ENCODE data around the gene TBX21.

TBX21 gene

DNA sequence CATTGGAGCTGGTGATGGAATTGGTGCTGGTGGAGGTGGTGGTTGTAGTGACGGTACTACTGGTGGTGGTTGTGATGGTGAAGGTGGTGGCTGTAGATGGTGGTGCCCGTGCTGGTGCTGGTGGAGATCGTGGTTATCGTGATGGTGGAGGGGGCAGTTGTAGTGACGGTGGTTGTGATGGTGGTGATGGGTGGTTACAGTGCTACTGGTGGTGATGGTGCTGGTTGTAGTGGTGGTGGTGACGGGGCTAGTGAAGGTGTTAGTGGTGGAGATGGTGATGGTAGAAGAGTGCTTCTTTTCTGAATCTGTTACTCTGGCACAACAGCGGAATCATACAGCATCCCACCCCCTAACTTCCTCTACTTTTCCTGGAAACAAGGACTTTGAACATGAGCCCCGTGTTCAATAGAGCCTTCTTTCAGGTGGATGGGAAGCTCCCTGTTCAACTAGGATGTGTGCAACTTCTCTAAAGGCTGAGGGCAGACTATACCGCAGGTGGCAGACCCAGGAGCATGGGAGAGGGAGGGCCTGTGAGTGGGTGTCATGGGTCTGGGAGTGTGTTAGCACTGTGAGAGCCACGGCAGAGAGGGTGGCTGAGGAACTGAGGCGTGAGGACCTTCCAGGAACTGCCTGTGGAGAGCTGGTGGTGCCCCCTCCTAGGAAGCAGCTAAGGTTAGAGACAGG is 8.2 kb downstream of the TBX21 start:
- TF ChIP-seq, protein P1, sequence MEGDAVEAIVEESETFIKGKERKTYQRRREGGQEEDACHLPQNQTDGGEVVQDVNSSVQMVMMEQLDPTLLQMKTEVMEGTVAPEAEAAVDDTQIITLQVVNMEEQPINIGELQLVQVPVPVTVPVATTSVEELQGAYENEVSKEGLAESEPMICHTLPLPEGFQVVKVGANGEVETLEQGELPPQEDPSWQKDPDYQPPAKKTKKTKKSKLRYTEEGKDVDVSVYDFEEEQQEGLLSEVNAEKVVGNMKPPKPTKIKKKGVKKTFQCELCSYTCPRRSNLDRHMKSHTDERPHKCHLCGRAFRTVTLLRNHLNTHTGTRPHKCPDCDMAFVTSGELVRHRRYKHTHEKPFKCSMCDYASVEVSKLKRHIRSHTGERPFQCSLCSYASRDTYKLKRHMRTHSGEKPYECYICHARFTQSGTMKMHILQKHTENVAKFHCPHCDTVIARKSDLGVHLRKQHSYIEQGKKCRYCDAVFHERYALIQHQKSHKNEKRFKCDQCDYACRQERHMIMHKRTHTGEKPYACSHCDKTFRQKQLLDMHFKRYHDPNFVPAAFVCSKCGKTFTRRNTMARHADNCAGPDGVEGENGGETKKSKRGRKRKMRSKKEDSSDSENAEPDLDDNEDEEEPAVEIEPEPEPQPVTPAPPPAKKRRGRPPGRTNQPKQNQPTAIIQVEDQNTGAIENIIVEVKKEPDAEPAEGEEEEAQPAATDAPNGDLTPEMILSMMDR (IDR thresholded peaks at IDR 0.05; ENCODE audit: control extremely low read depth, extremely low read depth, low read depth, missing control alignments) = no peak
- peak; percentile 9 for DNase-seq (ENCODE audit: extremely low spot score)
- ChIA-PET CTCF (interaction anchor here (1.1 to 1.9 kb wide), 7 partner anchors 8 to 76 kb away, joined by 3 to 15 read pairs (median 4); partner anchors contain the start of gene TBX21), POLR2A (interaction anchor here (0.5 kb wide), 1 partner anchor 18 kb away, joined by 3 read pairs; no protein-coding TSS in a partner anchor)

DNA sequence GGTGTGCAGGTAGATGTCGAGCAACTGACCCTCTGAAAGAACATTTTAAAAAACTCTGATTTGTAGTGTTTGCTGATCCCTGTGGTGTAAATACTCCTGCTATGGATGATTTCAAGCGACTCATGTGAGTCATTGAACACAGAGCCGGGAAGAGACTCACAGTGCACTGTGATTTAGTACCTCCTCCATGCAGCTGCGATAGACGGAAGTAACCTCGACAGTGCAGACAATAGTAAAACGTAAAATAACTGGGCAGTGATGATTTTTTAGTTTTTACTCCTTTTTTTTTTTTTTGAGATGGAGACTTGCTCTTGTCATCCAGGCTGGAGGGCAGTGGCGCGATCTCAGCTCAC is 8.7 kb downstream of the TBX21 start:
- CTCF ChIA-PET = interaction anchor here (1.1 to 1.9 kb wide), 7 partner anchors 9 to 77 kb away, joined by 3 to 15 read pairs (median 4); partner anchors contain the start of gene TBX21
- TF ChIP-seq, protein P1 (IDR thresholded peaks at IDR 0.05; ENCODE audit: control extremely low read depth, extremely low read depth, low read depth, missing control alignments) = no peak
- POLR2A ChIA-PET = interaction anchor here (0.7 kb wide), 1 partner anchor 551 kb away, joined by 3 read pairs; no protein-coding TSS in a partner anchor
- DNase-seq (ENCODE audit: extremely low spot score) = no peak

DNA sequence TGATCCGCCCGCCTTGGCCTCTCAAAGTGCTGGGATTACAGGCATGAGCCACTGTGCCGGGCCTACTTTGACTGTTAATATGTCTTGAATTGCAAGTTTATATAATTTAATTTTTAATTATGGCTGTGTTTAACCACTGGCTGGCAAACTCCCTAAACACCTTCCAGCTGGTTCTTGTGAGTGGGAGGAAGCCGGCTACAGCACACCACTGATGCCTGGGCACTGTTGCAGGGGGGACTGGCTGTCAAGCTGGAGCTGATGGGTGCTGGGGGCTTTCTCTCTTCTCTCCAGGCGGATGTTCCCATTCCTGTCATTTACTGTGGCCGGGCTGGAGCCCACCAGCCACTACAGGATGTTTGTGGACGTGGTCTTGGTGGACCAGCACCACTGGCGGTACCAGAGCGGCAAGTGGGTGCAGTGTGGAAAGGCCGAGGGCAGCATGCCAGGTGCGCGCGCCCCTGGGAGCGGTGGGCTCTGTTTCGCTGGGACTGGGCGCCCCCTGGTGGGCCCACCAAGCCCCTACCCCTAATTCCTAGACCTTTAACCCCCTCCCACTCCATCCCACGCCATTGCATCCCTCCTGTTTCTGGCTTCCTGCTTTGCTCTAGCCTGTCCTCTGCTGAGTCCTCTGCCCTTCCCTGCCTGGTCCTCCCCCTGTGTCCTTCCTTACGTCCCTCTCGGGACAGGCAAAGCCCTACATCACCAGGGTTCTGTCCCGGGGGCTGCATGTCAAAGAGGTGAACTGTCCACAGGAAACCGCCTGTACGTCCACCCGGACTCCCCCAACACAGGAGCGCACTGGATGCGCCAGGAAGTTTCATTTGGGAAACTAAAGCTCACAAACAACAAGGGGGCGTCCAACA is 9.5 kb downstream of the TBX21 start:
- TF ChIP-seq, protein P1 (IDR thresholded peaks at IDR 0.05; ENCODE audit: control extremely low read depth, extremely low read depth, low read depth, missing control alignments) = peak; percentile 33
- DNase-seq (ENCODE audit: extremely low spot score) = peak; percentile 57
- ChIA-PET CTCF (interaction anchor here (0.6 to 1.9 kb wide), 10 partner anchors 10 to 77 kb away, joined by 3 to 15 read pairs (median 4); partner anchors contain the start of gene TBX21), POLR2A (interaction anchor here (0.7 kb wide), 1 partner anchor 550 kb away, joined by 3 read pairs; no protein-coding TSS in a partner anchor)

DNA sequence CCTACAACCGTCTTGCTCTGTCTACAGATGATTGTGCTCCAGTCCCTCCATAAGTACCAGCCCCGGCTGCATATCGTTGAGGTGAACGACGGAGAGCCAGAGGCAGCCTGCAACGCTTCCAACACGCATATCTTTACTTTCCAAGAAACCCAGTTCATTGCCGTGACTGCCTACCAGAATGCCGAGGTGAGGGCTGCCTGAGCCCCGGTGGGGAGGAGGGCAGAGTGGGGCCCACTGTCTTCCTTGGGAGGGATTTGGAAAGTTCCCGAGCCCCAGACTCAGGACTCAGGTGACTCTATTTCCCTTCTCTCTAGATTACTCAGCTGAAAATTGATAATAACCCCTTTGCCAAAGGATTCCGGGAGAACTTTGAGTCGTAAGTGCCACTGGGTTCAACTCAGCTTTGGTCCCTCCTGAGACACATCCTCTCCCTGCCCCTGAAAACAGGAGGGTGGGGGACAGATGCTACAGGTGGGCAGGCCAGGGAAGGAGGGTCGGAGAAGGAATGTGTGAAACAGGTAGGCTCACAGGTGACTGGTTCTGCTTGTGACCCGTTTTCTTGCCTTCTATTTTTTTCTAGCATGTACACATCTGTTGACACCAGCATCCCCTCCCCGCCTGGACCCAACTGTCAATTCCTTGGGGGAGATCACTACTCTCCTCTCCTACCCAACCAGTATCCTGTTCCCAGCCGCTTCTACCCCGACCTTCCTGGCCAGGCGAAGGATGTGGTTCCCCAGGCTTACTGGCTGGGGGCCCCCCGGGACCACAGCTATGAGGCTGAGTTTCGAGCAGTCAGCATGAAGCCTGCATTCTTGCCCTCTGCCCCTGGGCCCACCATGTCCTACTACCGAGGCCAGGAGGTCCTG is 11.4 kb downstream of the TBX21 start:
- TF ChIP-seq, protein P1 (IDR thresholded peaks at IDR 0.05; ENCODE audit: control extremely low read depth, extremely low read depth, low read depth, missing control alignments) = no peak
- ChIA-PET CTCF (interaction anchor here (1.3 to 1.5 kb wide), 3 partner anchors 11 to 65 kb away, joined by 3 read pairs; partner anchors contain the start of gene TBX21), POLR2A (no interaction called here)
- peak; percentile 11 for DNase-seq (ENCODE audit: extremely low spot score)

DNA sequence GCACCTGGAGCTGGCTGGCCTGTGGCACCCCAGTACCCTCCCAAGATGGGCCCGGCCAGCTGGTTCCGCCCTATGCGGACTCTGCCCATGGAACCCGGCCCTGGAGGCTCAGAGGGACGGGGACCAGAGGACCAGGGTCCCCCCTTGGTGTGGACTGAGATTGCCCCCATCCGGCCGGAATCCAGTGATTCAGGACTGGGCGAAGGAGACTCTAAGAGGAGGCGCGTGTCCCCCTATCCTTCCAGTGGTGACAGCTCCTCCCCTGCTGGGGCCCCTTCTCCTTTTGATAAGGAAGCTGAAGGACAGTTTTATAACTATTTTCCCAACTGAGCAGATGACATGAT is 12.0 kb downstream of the TBX21 start:
- ChIA-PET POLR2A (no interaction called here), CTCF (interaction anchor here (1.3 to 1.5 kb wide), 2 partner anchors 12 to 44 kb away, joined by 3 read pairs; partner anchors contain the start of gene TBX21)
- DNase-seq (ENCODE audit: extremely low spot score) = no peak
- TF ChIP-seq, protein P1 (IDR thresholded peaks at IDR 0.05; ENCODE audit: control extremely low read depth, extremely low read depth, low read depth, missing control alignments) = no peak

Data from GM10248 (cell line).